Fibroblast of villous mesenchyme (primary cell): Measurements from ENCODE around the gene ITGA8. TPM values are rescaled to one million over a fixed set of nuclear protein-coding genes. Genes with fewer than 3 reads are reported as not detected.

Experiments used
- DNase-seq: peaks from one replicate; pipeline ENCODE4 v3.0.0-alpha.2; 2010; ENCODE audit warnings: low read depth
- H3K4me3 ChIP-seq: 2 replicates; pipeline ENCODE4 v1.5.1; 2011; ENCODE audit warnings: low read depth, mild to moderate bottlenecking, low read length
- total RNA-seq: library from RNA; depleted of rRNA; stranded (reverse); fragments of >200 nt; gene quantifications from 2 replicates; pipeline ENCODE4 v1.2.3, GENCODE V29; 2012
- TF ChIP-seq, protein P1 (sequence below): IDR thresholded peaks from 2 replicates; pipeline ENCODE4 v1.5.1; 2012; ENCODE audit warnings: low read depth, mild to moderate bottlenecking, low read length; ENCODE audit not compliant: insufficient read depth

Gene ITGA8
- total RNA-seq, 1 donor, result 1.3 TPM

DNA sequence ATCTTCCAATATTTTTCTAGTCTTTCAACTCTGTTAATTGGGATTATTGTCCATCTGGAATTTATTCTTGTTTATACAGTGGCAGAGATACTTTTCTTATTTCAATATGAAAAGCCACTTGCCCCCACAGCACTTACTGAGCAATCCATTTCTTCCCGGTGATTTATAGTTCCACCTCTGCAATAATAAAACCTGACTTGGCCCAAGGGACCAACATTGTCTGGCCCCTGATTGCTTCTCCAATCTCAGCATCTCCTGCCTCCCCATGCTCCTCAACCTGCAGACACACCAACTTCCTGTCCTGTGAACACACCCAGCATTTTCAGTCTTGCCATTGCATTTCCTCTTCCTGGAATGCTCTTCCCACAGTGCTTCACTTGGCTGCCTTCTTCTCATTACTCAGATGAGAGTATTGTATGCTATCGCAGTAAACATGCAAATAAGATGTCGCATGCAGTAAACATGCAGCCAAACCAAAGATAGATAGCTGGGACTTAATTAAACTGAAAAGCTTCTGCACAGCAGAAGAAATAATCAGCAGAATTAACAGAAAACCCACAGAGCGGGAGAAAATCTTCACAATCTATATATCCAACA, 19.5 kb downstream of the ITGA8 start:
- no peak overlapping the region for H3K4me3 ChIP-seq
- DNase-seq, result no peak
- TF ChIP-seq, protein P1, sequence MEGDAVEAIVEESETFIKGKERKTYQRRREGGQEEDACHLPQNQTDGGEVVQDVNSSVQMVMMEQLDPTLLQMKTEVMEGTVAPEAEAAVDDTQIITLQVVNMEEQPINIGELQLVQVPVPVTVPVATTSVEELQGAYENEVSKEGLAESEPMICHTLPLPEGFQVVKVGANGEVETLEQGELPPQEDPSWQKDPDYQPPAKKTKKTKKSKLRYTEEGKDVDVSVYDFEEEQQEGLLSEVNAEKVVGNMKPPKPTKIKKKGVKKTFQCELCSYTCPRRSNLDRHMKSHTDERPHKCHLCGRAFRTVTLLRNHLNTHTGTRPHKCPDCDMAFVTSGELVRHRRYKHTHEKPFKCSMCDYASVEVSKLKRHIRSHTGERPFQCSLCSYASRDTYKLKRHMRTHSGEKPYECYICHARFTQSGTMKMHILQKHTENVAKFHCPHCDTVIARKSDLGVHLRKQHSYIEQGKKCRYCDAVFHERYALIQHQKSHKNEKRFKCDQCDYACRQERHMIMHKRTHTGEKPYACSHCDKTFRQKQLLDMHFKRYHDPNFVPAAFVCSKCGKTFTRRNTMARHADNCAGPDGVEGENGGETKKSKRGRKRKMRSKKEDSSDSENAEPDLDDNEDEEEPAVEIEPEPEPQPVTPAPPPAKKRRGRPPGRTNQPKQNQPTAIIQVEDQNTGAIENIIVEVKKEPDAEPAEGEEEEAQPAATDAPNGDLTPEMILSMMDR, result no peak

DNA sequence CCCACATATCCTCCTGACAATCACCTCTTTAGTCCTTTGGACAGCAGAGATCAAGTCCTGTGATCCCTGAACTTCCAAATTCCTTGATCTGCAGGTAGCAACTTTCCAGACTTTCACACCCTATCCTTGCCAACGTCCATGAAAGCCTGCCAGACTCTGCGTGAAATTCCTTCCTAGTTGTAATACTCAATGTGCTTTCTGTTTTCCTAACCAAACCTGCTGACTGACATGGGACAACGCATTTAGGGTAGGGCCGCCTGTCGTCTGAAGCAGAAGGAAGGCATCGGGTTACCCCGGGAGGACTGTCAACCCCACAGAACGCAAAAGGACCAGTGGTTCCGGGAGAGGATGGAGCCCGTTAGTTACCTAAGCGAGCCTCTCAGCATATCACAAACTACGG, 23.9 kb downstream of the ITGA8 start:
- TF ChIP-seq, protein P1, result no peak
- no peak for DNase-seq
- no peak overlapping the region for H3K4me3 ChIP-seq

DNA sequence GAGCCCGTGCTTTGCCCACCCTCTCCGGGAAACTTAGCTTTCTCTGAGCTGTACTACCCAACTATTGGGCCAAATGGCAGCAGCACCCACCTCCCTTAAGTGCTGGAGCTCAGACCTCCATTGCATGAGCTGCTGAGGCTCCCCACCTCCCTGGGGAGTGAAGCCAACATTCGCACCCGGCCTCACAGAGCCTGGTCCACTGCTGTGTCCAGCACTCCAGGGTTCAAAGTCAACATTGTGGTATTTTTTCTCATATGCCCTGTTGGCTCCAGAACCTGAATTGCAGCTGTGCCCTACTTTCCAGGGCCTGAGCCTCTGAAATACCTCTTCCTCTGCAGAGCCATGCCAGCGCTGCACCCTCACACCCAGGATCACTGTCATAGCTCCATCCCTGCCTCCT, 29.7 kb downstream of the ITGA8 start:
- TF ChIP-seq, protein P1, result no peak
- no peak for DNase-seq

DNA sequence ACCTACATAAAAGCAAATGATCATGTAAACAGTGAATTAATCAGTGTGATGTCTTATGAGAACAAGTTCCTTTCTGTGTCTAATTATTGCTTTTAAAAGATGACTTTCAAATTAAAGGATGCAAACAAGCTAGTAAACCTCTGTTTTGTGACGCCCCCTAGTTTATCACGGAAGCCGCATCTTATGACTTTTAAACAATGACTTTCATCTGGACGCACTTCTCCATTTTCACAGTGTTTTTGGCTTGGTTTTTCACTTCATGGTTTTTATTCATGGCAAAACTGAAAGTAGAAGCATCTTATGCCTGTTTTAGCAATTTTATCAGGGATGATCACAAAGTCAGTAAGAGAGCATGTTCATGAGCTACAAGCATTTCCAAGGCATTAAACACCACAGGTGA, 35.0 kb downstream of the ITGA8 start:
- no peak overlapping the region for H3K4me3 ChIP-seq
- TF ChIP-seq, protein P1, result no peak
- DNase-seq, result no peak

More for the DNA sequence above, 29.7 kb downstream of the ITGA8 start:
- H3K4me3 ChIP-seq, result no peak overlapping the region

DNA sequence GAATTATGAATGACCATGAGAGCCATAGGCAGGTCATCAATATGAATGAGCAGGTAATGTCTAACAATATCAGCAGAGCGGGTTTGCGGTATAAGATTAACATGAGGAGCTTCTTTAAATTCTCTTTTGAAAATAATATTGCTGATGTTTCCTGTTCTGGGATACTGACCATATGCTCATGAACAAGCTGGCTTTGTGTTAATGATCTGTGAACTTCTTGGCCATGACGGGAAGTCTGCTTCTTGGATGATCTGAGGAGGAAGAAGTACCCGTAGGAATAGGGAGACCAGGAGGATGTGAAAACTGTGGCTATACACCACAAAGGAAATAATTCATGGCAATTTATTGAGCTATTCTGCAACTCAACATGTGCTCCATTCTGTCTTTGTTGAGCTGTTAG, 38.6 kb downstream of the ITGA8 start:
- TF ChIP-seq, protein P1, result no peak
- DNase-seq, result no peak
- H3K4me3 ChIP-seq, result no peak overlapping the region

DNA sequence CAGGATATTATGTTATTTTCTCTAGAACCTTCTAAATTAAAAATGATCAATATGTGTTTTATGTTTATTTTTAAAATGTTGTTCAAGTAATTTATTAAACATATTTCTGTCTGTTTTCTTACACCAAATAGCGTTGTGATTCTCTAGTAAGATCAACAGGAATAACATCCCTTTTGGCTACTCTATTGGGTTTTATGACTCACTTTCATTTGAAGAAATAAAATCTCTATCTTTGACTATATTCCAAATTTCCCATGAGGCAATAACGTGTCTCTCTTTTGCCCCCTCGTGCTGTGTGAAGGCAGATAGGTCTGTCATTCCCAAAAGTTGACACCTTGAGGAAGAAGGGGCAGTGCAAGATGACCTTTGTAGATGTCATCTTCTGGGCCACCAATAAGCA, 40.9 kb downstream of the ITGA8 start:
- H3K4me3 ChIP-seq, result no peak overlapping the region
- TF ChIP-seq, protein P1, result no peak

DNA sequence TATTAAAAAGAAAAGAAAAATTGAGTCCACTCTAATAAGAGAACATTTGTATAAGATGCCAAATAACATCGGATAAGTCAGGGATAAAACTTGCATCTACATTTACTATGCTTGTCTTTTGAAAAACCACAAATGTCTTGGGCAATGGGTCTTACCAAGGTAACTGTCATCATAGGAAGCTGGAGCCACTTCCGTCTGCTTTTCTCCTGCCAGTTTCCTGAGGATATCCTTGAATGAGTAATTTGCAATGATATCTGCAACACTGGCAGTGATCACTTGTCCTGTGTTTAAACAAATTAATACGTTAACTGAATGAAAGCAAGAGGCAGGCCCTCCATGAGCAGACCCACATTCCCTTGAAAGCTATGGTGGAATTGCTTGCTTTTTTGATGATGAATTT, 47.3 kb downstream of the ITGA8 start:
- H3K4me3 ChIP-seq, result no peak overlapping the region
- TF ChIP-seq, protein P1, result no peak
- DNase-seq, result no peak

More for the DNA sequence above, 40.9 kb downstream of the ITGA8 start:
- DNase-seq, result no peak
